OCI-LY1 (cell line): ENCODE measurements around the gene DUSP9.

Experiments
- H2AFZ ChIP-seq: fragments of 200-600 bp; sonication (generic), shearing (Covaris generic); 2 replicates; pipeline ENCODE4 v1.6.0; 2014; ENCODE audit warnings: antibody characterized with exemption, mild to moderate bottlenecking, low read length
- H3F3A ChIP-seq: fragments of 200-600 bp; sonication (generic), shearing (Covaris generic); 2 replicates; pipeline ENCODE4 v1.6.0; 2014; ENCODE audit warnings: mild to moderate bottlenecking, antibody characterized with exemption, low read length, moderate library complexity; ENCODE audit not compliant: insufficient read depth
- H3K27ac ChIP-seq: fragments of 200-600 bp; sonication (generic); 2 replicates; pipeline ENCODE4 v1.5.1; 2014; ENCODE audit warnings: low read length, mixed run types, mild to moderate bottlenecking, low read depth; ENCODE audit not compliant: poor library complexity, severe bottlenecking
- H3K27me3 ChIP-seq: fragments of 200-600 bp; sonication (generic); 2 replicates; pipeline ENCODE4 v1.6.0; 2014; ENCODE audit warnings: antibody characterized with exemption, mild to moderate bottlenecking, low read length, moderate library complexity; ENCODE audit not compliant: insufficient read depth
- H3K36me3 ChIP-seq: fragments of 200-600 bp; sonication (generic); 2 replicates; pipeline ENCODE4 v1.6.1; 2014; ENCODE audit warnings: mild to moderate bottlenecking, antibody characterized with exemption, low read length, moderate library complexity, mixed read lengths; ENCODE audit not compliant: insufficient read depth
- H3K4me1 ChIP-seq: fragments of 200-600 bp; sonication (generic); 2 replicates; pipeline ENCODE4 v1.5.1; 2014; ENCODE audit warnings: mild to moderate bottlenecking, low read length, moderate library complexity; ENCODE audit not compliant: insufficient read depth, severe bottlenecking
- H3K4me2 ChIP-seq: fragments of 200-600 bp; sonication (generic), shearing (Covaris generic); 2 replicates; pipeline ENCODE4 v1.6.1; 2014; ENCODE audit warnings: low read length
- H3K4me3 ChIP-seq: fragments of 200-600 bp; sonication (generic); 2 replicates; pipeline ENCODE4 v1.5.1; 2014; ENCODE audit warnings: low read length, low read depth, mild to moderate bottlenecking, mixed read lengths; ENCODE audit not compliant: poor library complexity, severe bottlenecking
- H3K79me2 ChIP-seq: fragments of 200-600 bp; shearing (Covaris generic); 2 replicates; pipeline ENCODE4 v1.6.1; 2016; ENCODE audit warnings: mixed run types, low read length, mixed read lengths; ENCODE audit not compliant: insufficient read depth
- H3K9ac ChIP-seq: fragments of 200-600 bp; sonication (generic), shearing (Covaris generic); 2 replicates; pipeline ENCODE4 v1.6.1; 2014; ENCODE audit warnings: mild to moderate bottlenecking, low read length, mixed read lengths
- H3K9me2 ChIP-seq: fragments of 200-600 bp; sonication (generic), shearing (Covaris generic); 2 replicates; pipeline ENCODE4 v1.6.1; 2014; ENCODE audit warnings: low read depth, mild to moderate bottlenecking, low read length, mixed read lengths
- H3K9me3 ChIP-seq: fragments of 200-600 bp; shearing (Covaris generic); 2 replicates; pipeline ENCODE4 v1.6.1; 2014; ENCODE audit warnings: low read length, mixed read lengths
- H4K20me1 ChIP-seq: fragments of 200-600 bp; sonication (generic), shearing (Covaris generic); 2 replicates; pipeline ENCODE4 v1.6.0; 2016; ENCODE audit warnings: mild to moderate bottlenecking, low read length; ENCODE audit not compliant: insufficient read depth
- EZH2 ChIP-seq: fragments of 200-600 bp; sonication (generic), shearing (Covaris generic); IDR thresholded peaks from 2 replicates; pipeline ENCODE4 v1.8.0; 2017; ENCODE audit warnings: borderline replicate concordance, mixed run types, mild to moderate bottlenecking, antibody characterized with exemption, low read length, moderate library complexity, mixed read lengths
- TF ChIP-seq, protein P1 (sequence below): fragments of 200-600 bp; sonication (generic), shearing (Covaris generic); IDR thresholded peaks from 2 replicates; pipeline ENCODE4 v1.5.1; 2017; ENCODE audit warnings: mild to moderate bottlenecking, antibody characterized with exemption, low read length, moderate library complexity, mixed read lengths

DUSP9 gene

DNA sequence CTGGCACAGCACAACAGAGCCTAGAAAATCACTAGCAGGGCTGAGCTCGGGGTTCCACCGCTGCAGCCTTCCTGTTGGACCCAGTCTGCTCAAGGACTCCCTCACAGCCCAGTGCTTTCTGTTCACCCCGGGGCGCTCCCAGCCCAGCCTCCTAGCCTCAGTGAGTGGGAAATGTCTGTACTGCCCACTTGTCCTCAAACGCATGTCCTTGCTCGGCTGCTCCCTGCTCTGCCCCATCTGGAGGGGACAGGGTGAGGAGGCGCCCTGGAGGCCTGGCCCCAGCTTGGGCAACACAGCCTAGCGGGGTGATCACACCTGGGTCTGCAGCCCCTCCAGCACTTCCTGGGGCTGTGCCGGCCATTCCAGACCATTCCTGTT lies 36.2 kb upstream of the DUSP9 start:
- H3K4me1 ChIP-seq, result peaks cover 7% of the 10 kb centered on the region
- peak overlapping the region; percentile 73; the same call in 1 of the 2 replicates for H3K4me2 ChIP-seq
- no peaks in the 10 kb centered on the region for H3K9me3 ChIP-seq
- H3K9ac ChIP-seq, result no peak overlapping the region
- H2AFZ ChIP-seq, result no peak overlapping the region
- H3K9me2 ChIP-seq, result no peaks in the 10 kb centered on the region
- no peaks in the 10 kb centered on the region for H3F3A ChIP-seq
- H3K36me3 ChIP-seq, result no peaks in the 10 kb centered on the region
- no peak overlapping the region for H3K27ac ChIP-seq
- H3K79me2 ChIP-seq, result no peaks in the 10 kb centered on the region
- TF ChIP-seq, protein P1, sequence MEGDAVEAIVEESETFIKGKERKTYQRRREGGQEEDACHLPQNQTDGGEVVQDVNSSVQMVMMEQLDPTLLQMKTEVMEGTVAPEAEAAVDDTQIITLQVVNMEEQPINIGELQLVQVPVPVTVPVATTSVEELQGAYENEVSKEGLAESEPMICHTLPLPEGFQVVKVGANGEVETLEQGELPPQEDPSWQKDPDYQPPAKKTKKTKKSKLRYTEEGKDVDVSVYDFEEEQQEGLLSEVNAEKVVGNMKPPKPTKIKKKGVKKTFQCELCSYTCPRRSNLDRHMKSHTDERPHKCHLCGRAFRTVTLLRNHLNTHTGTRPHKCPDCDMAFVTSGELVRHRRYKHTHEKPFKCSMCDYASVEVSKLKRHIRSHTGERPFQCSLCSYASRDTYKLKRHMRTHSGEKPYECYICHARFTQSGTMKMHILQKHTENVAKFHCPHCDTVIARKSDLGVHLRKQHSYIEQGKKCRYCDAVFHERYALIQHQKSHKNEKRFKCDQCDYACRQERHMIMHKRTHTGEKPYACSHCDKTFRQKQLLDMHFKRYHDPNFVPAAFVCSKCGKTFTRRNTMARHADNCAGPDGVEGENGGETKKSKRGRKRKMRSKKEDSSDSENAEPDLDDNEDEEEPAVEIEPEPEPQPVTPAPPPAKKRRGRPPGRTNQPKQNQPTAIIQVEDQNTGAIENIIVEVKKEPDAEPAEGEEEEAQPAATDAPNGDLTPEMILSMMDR, result no peak
- no peak for TF ChIP-seq EZH2
- peak overlapping the region; percentile 56 for H3K4me3 ChIP-seq
- H3K27me3 ChIP-seq, result no peaks in the 10 kb centered on the region
- H4K20me1 ChIP-seq, result no peaks in the 10 kb centered on the region

DNA sequence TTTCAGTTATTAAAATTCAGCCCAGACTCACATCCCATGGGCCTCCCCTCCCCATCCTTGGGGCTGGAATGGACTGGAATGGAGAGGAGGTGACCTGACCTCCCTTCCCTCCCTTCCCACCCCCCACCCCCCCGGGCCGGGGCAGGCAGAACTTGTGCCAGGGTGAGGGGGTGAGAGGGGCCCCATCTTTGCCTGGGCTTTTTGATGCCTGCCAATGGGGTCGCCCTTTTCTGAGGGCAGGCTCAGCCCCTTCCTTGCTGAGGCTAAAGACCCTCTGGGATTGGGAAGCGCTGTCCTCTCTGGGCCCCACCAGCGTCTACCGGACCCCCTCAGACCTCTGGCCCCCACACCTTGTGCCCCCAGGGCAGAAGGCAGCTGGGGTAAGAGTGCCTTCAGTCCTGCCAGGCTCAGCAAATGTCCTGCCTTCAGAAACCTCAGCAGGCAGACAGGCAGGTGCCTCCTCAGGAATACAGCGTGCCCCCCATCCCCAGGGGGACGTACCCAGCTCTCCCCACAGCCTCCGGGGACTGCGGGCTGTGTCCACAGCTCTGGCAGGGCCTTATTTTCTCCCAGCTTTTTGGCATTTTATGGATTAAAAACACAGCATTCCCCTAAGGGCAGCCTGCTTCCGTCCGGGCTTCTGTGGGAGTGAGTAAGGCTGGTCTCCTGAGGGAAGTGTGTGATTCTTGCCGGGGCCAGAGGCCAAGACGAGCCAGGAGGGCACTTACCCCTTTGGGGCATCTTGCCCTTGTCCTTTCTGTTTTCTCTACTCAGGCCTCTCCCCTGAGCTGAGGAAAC lies 35.5 kb upstream of the DUSP9 start:
- Histone ChIP-seq H3K79me2 (no peaks in the 10 kb centered on the region), H3K9me2 (no peaks in the 10 kb centered on the region), H3K9ac (no peak overlapping the region), H3K36me3 (no peaks in the 10 kb centered on the region), H2AFZ (no peak overlapping the region), H3K27ac (no peak overlapping the region), H3K9me3 (no peaks in the 10 kb centered on the region), H3K4me2 (no peak overlapping the region), H3K27me3 (no peaks in the 10 kb centered on the region), H3K4me1 (peaks cover 7% of the 10 kb centered on the region), H4K20me1 (no peaks in the 10 kb centered on the region), H3K4me3 (no peak overlapping the region), H3F3A (no peaks in the 10 kb centered on the region)
- no peak for TF ChIP-seq EZH2

DNA sequence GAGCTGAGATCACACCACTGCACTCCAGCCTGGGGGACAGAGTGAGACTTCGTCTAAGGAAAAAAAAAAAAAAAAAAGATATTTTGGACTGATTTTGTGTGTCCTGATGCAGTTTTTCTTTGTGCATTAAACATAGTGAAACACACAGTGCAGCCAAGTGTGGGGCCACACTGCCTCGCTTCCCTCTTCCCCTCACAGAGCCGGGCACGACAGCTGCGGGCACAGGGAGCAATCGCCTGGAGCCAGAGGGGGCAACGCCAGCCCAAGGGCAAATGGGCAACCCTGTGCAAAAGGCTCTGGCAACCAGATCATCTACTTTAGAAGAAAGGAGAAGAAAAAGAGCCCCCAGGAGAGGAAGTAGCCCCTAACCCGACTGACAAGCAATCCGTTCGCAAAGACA lies 34.6 kb upstream of the DUSP9 start:
- Histone ChIP-seq H3K4me2 (no peak overlapping the region), H4K20me1 (no peaks in the 10 kb centered on the region), H3K27ac (no peak overlapping the region), H3F3A (no peaks in the 10 kb centered on the region), H3K27me3 (no peaks in the 10 kb centered on the region), H3K79me2 (no peaks in the 10 kb centered on the region), H3K4me3 (no peak overlapping the region), H3K4me1 (peaks cover 7% of the 10 kb centered on the region), H3K36me3 (no peaks in the 10 kb centered on the region), H3K9ac (no peak overlapping the region), H3K9me3 (no peaks in the 10 kb centered on the region), H3K9me2 (no peaks in the 10 kb centered on the region), H2AFZ (no peak overlapping the region)
- no peak for TF ChIP-seq EZH2
- TF ChIP-seq, protein P1, result no peak

DNA sequence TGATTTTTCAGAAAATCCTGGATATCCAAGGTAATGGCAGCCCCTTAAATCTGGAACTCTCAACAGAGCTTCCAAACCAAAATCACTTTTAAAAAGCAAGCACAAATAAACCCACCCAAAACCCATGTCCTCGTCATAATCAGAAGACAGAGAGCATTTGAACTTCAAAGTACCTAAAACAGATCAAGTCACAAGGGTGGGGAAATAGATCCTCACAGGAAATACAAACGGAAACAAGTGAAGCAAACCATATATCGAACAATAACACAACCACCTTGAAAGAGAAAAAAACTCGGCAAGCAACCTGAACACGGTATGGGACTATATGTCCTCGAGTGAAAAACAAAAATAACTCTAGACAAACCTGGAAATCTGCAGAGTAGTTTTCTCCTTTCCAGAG lies 32.2 kb upstream of the DUSP9 start:
- H3K9ac ChIP-seq, result no peak overlapping the region
- peaks cover 7% of the 10 kb centered on the region for H3K4me1 ChIP-seq
- TF ChIP-seq, protein P1, result no peak
- TF ChIP-seq EZH2, result no peak
- no peak overlapping the region for H3K4me2 ChIP-seq
- H3F3A ChIP-seq, result no peaks in the 10 kb centered on the region
- no peaks in the 10 kb centered on the region for H3K27me3 ChIP-seq
- no peak overlapping the region for H2AFZ ChIP-seq
- H3K79me2 ChIP-seq, result no peaks in the 10 kb centered on the region
- H3K4me3 ChIP-seq, result no peak overlapping the region
- no peaks in the 10 kb centered on the region for H3K9me3 ChIP-seq
- no peaks in the 10 kb centered on the region for H4K20me1 ChIP-seq
- H3K27ac ChIP-seq, result no peak overlapping the region
- H3K9me2 ChIP-seq, result no peaks in the 10 kb centered on the region
- H3K36me3 ChIP-seq, result no peaks in the 10 kb centered on the region
